ENCODE results near the gene CCT7.

DNA sequence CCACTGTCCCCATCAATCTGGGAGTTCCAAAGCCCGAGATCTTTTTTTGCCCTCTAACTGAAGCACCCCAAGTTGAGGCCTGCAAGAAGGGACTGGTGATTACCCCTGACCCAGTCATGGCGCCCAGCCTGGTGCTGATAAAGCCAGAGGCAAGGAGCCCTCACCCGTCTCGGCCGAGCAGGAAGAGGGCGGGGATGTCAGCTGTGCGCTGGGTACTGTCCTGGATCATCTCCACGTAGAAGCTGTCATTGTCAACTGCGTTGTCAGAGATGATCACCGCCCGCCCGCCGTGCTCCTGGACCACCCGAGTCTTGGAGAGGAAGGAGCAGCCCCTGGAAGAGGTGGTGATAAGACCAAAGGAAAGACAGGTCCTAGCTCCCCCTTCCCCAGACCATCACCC lies 5.5 kb upstream of the CCT7 start:
- no peak for TF ChIP-seq CTCF (IDR thresholded peaks at IDR 0.05)
- no peak for TF ChIP-seq POLR2A (IDR thresholded peaks at IDR 0.05)
- TF ChIP-seq EP300 (IDR thresholded peaks at IDR 0.05): no peak
